OCI-LY7 (cell line): ENCODE data around the gene HERC2.

Source experiments
- CTCF ChIP-seq: fragments of 200-600 bp; sonication (generic); conservative IDR thresholded peaks from 2 replicates; pipeline ENCODE4 v1.5.1; 2014; ENCODE audit warnings: mild to moderate bottlenecking, antibody characterized with exemption, low read length, moderate library complexity, mixed read lengths
- EZH2phosphoT487 ChIP-seq: fragments of 200-600 bp; sonication (generic); IDR thresholded peaks from 2 replicates; pipeline ENCODE4 v1.6.1; 2018; ENCODE audit warnings: low read depth, borderline replicate concordance, mild to moderate bottlenecking, mixed run types, antibody characterized with exemption, low read length, moderate library complexity, mixed read lengths

DNA sequence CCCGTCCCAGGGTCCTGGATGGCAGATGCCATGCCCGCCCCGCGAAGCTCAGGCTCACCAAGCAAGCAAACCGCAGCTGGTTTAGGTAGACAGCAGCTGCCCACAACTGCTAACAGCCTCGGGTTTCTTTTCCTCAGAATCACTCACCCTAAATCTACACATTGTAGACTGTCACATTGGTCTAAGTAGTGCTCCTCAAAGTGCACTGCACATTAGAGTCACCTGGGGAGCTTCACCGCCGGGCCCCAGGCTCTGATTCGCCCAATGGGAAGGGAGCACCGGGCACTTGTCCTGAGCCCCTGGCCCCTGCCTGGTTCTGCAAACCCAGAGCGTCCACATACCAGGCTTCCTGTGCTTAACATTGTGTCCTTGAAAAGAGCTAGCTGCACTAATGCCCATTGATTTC is 223.6 kb downstream of the HERC2 start:
- TF ChIP-seq CTCF (no peak), EZH2phosphoT487 (no peak)
